ENCODE measurements around the gene KRTAP5-8. TPM values are rescaled to one million over a fixed set of nuclear protein-coding genes. Genes with fewer than 3 reads are reported as not detected.
"Not testable (repeated sequence)": the region's sequence is repeated elsewhere in the genome, so short reads cannot be mapped to it uniquely, and the experiment has no call there.

The KRTAP5-8 gene
- total RNA-seq, 4 donors from 2014 or later, result 3.8 to 8.9 (median 5.3) TPM; not detected in 1

DNA sequence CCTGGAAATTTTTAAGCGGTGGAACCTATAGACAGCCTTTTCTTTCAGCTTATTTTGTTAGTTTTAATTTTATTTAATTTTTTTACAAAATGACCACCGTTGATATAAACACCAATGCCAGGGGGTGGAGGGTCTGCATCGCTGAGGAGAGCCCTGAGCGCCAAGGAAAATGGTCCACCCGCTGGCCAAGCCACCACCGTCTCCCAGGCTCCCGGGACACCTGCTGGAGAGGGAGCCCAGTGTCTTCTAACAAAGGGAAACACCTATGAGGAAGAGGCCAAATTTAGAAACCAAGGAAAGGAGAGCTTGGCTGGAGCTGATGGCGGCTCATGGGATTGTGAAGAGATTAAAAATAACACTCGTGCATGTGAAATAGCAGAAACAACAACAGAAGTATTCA is 288 bp upstream of the KRTAP5-8 start:
- no peak overlapping the region for H3K27ac ChIP-seq
- H3K36me3 ChIP-seq, result no peaks in the 10 kb centered on the region
- WGBS, result 84% methylated on average over 9 of the region's 9 CpGs
- no peaks in the 10 kb centered on the region for H3K4me1 ChIP-seq
- H3K27me3 ChIP-seq, result no peaks in the 10 kb centered on the region
- no peak overlapping the region for H3K4me3 ChIP-seq
- DNase-seq (ENCODE audit: low spot score in 2 of 2), result no peak
- no peaks in the 10 kb centered on the region for H3K9me3 ChIP-seq
- TF ChIP-seq EP300 (IDR thresholded peaks at IDR 0.05) (no peak), POLR2AphosphoS5 (IDR thresholded peaks at IDR 0.05) (no peak), POLR2A (IDR thresholded peaks at IDR 0.05) (no peak)
- TF ChIP-seq, protein P1, sequence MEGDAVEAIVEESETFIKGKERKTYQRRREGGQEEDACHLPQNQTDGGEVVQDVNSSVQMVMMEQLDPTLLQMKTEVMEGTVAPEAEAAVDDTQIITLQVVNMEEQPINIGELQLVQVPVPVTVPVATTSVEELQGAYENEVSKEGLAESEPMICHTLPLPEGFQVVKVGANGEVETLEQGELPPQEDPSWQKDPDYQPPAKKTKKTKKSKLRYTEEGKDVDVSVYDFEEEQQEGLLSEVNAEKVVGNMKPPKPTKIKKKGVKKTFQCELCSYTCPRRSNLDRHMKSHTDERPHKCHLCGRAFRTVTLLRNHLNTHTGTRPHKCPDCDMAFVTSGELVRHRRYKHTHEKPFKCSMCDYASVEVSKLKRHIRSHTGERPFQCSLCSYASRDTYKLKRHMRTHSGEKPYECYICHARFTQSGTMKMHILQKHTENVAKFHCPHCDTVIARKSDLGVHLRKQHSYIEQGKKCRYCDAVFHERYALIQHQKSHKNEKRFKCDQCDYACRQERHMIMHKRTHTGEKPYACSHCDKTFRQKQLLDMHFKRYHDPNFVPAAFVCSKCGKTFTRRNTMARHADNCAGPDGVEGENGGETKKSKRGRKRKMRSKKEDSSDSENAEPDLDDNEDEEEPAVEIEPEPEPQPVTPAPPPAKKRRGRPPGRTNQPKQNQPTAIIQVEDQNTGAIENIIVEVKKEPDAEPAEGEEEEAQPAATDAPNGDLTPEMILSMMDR (IDR thresholded peaks at IDR 0.05), result no peak

DNA sequence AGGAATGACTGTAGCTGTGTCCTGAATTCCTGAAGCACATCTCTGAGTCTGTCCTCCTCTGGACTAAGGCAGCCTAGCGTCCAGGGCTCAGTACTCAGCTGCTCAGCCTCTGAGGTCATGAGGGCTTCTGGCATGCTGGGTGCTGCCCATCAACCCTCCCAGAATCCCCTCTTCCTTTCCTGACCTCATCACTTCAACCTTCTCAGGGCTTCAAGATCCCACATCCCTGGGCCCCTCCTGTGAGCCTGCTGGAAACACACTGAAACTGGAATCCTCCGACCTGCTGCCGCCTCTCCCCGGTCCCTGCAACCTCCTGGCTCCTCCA is 803 bp downstream of the KRTAP5-8 start:
- H3K27me3 ChIP-seq, result no peaks in the 10 kb centered on the region
- WGBS, result 91% methylated on average over 4 of the region's 4 CpGs

DNA sequence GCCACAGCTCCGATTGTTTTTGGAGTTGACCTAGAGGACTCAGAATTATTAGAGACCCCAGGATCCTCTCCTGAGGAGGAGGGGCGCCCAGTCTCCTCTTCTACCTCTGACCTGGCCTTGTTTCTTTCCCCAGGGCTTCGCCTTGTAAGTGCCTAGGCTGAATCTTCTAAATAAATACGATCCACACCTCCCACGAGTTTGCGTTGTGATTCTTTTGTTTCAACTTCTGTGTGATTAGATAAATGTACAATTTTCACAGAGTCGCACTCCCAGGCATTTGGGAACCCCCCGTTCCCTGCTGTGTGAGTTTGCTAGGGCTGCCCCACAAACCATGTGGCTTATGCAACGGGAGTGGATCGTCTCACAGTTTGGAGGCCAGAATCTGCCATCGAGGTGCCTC is 1.2 kb downstream of the KRTAP5-8 start:
- Histone ChIP-seq H3K36me3 (no peaks in the 10 kb centered on the region), H3K4me3 (no peak overlapping the region), H3K4me1 (no peaks in the 10 kb centered on the region), H3K27me3 (no peaks in the 10 kb centered on the region), H3K27ac (no peak overlapping the region), H3K9me3 (no peaks in the 10 kb centered on the region)
- no peak for DNase-seq (ENCODE audit: low spot score in 2 of 2)
- TF ChIP-seq POLR2A (IDR thresholded peaks at IDR 0.05) (no peak), POLR2AphosphoS5 (IDR thresholded peaks at IDR 0.05) (no peak), EP300 (IDR thresholded peaks at IDR 0.05) (no peak)
- TF ChIP-seq, protein P1 (IDR thresholded peaks at IDR 0.05), result no peak
- WGBS, result 91% methylated on average over 11 of the region's 11 CpGs

More for the DNA sequence above, 803 bp downstream of the KRTAP5-8 start:
- TF ChIP-seq POLR2A (IDR thresholded peaks at IDR 0.05), result no peak
- no peak for TF ChIP-seq POLR2AphosphoS5 (IDR thresholded peaks at IDR 0.05)
- no peak for TF ChIP-seq EP300 (IDR thresholded peaks at IDR 0.05)
- TF ChIP-seq, protein P1 (IDR thresholded peaks at IDR 0.05), result no peak
- no peaks in the 10 kb centered on the region for H3K36me3 ChIP-seq
- H3K4me3 ChIP-seq, result no peak overlapping the region
- H3K4me1 ChIP-seq, result no peaks in the 10 kb centered on the region
- H3K9me3 ChIP-seq, result no peaks in the 10 kb centered on the region
- no peak for DNase-seq (ENCODE audit: low spot score in 2 of 2)
- no peak overlapping the region for H3K27ac ChIP-seq

DNA sequence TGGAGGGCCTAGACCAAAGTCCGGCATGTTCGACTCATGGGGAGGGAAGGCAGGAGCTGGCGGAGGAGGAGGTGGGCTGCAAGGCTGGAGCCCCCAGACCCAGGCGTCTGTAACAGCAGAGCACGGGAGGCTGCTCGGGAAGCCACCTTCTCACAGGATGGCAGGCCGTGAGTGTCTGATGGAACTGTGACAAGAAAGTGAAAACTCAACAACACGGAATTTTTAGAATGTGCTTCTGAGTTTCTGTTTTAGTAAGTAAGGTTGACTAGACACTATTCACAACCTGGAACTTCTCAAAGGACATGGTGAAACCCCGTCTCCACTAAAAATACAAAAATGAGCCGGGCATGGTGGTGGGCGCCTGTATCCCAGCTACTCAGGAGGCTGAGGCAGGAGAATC is 2.1 kb downstream of the KRTAP5-8 start:
- 89% methylated on average over 11 of the region's 11 CpGs for WGBS
- not testable (repeated sequence) for H3K4me1 ChIP-seq; H3K27ac ChIP-seq; H3K36me3 ChIP-seq; DNase-seq (ENCODE audit: low spot score in 2 of 2); H3K27me3 ChIP-seq; H3K4me3 ChIP-seq; H3K9me3 ChIP-seq

DNA sequence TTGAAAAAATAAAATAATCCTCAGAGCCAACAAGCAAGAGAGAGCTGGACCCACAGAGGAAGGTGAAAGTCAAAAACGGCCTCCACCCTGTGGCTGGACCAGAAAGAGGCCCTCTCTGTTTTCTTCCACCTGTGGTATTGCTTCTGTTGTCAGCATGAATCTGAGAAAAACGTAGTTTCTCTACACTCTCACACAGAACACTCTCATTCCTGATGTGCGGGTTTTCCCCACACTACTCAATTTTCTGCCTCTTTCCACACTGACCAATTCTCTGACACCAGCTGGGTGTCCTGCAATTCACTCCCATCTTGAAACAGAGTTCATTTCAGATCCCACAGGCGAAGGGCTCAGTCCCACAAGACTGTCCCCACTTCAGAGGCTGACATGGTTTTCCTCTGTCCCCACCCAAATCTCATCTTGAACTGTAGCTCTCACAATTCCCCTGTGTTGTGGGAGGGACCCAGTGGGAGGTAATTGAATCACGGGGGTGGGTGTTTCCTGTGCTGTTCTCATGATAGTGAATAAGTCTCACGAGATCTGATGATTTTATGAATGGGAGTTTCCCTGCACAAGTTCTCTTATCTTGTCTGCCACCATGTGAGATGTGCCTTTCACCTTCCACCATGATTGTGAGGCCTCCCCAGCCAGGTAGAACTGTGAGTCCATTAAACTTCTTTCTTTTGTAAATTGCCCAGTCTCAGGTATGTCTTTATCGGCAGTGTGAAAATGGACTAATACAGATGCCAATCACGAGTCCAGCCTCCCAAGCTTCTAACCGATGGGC is 2.9 kb downstream of the KRTAP5-8 start:
- H3K27ac ChIP-seq; H3K27me3 ChIP-seq; H3K9me3 ChIP-seq; H3K36me3 ChIP-seq; H3K4me3 ChIP-seq; H3K4me1 ChIP-seq; DNase-seq (ENCODE audit: low spot score in 2 of 2): not testable (repeated sequence)
- 87% methylated on average over 9 of the region's 9 CpGs for WGBS

DNA sequence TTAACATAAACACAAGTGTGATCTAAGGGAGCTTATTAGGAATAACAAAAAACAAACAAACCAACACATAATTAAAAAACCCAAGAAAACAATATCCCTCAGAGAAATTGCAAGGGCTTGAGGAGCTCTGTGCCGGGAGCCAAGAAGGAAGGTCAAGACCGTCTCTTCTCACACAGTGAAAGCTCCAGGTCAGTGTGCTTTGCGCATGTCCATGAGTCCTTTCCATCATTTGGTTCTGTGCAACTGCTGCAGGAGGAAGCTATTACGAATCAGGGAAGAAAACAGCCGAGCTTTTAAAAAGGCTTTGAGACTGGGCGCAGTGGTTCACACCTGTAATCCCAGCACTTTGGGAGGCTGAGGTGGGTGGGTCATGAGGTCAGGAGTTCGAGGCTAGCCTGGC is 4.6 kb downstream of the KRTAP5-8 start:
- H3K36me3 ChIP-seq, result no peaks in the 10 kb centered on the region
- H3K4me1 ChIP-seq, result no peaks in the 10 kb centered on the region
- TF ChIP-seq, protein P1 (IDR thresholded peaks at IDR 0.05), result no peak
- TF ChIP-seq POLR2AphosphoS5 (IDR thresholded peaks at IDR 0.05), result no peak
- no peak for TF ChIP-seq POLR2A (IDR thresholded peaks at IDR 0.05)
- TF ChIP-seq EP300 (IDR thresholded peaks at IDR 0.05), result no peak
- H3K9me3 ChIP-seq, result no peaks in the 10 kb centered on the region
- 78% methylated on average over 7 of the region's 7 CpGs for WGBS
- no peak for DNase-seq (ENCODE audit: low spot score in 2 of 2)
- H3K27me3 ChIP-seq, result no peaks in the 10 kb centered on the region
- no peak overlapping the region for H3K4me3 ChIP-seq
- H3K27ac ChIP-seq, result no peak overlapping the region
